C4-2B (cell line): ENCODE data around the gene SUCO.

Source experiments
- ZFX ChIP-seq: fragments of 450-650 bp; IDR thresholded peaks from 2 replicates; pipeline ENCODE4 v1.6.1; 2017
- TF ChIP-seq, protein P1 (sequence below): fragments of 450-650 bp; conservative IDR thresholded peaks from 2 replicates; pipeline ENCODE4 v1.5.1; 2017; ENCODE audit warnings: mild to moderate bottlenecking

DNA sequence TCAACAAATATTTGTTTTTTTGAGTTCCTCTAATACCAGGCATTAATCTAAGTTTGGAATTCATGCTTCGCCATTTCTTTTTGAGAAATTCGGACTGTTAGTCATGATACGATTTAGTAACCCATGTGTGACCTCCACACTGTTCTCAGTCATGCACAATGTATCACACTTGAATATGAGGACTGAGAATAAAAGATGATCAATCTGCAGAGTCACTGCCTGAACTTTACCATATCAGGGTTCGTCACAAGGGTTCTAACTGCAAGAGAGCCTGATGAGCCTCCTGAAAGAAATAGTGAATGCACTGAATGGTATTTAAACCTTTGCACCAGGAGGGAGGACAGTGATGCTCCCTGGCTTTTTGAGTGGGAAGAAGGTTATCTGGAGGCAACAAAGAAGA is 115.0 kb downstream of the SUCO start:
- TF ChIP-seq, protein P1, sequence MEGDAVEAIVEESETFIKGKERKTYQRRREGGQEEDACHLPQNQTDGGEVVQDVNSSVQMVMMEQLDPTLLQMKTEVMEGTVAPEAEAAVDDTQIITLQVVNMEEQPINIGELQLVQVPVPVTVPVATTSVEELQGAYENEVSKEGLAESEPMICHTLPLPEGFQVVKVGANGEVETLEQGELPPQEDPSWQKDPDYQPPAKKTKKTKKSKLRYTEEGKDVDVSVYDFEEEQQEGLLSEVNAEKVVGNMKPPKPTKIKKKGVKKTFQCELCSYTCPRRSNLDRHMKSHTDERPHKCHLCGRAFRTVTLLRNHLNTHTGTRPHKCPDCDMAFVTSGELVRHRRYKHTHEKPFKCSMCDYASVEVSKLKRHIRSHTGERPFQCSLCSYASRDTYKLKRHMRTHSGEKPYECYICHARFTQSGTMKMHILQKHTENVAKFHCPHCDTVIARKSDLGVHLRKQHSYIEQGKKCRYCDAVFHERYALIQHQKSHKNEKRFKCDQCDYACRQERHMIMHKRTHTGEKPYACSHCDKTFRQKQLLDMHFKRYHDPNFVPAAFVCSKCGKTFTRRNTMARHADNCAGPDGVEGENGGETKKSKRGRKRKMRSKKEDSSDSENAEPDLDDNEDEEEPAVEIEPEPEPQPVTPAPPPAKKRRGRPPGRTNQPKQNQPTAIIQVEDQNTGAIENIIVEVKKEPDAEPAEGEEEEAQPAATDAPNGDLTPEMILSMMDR: no peak
- no peak for TF ChIP-seq ZFX
